Transverse colon (tissue), 4 donors: Measurements from ENCODE around the gene TMEM253. TPM values are rescaled to one million over a fixed set of nuclear protein-coding genes. Genes with fewer than 3 reads are reported as not detected.

Experiments
- DNase-seq: peaks from one replicate; pipeline ENCODE4 v3.0.0-alpha.2; 2019
- H3K27ac ChIP-seq, 4 donors: fragments of 200-600 bp; sonication (generic); 2 replicates each; pipeline ENCODE4 v1.5.1; 2016 to 2018; ENCODE audit warnings: inconsistent platforms in 4 of 4
- H3K27me3 ChIP-seq: fragments of 200-600 bp; sonication (generic); 2 replicates; pipeline ENCODE4 v1.5.1; 2017; ENCODE audit warnings: inconsistent platforms
- H3K36me3 ChIP-seq, 4 donors: fragments of 200-600 bp; sonication (generic); 2 replicates each; pipeline ENCODE4 v1.5.1; 2017 to 2019; ENCODE audit warnings: inconsistent platforms in 4 of 4
- H3K4me1 ChIP-seq, 4 donors: fragments of 200-600 bp; sonication (generic); 2 replicates each; pipeline ENCODE4 v1.5.1; 2017 to 2020; ENCODE audit warnings: inconsistent platforms in 4 of 4
- H3K4me3 ChIP-seq, 4 donors: fragments of 200-600 bp; sonication (generic); 1 replicate in 1 of 4; 2 replicates in 3 of 4; pipeline versions ENCODE4 v1.5.1 to v1.6.1; 2017 to 2019; ENCODE audit warnings: inconsistent platforms in 4 of 4
- H3K9me3 ChIP-seq, 2 donors: fragments of 200-600 bp; sonication (generic); 2 replicates each; pipeline ENCODE4 v1.5.1; 2017 to 2019; ENCODE audit warnings: inconsistent platforms in 2 of 2
- CTCF ChIP-seq, 5 experiments: fragments of 200-600 bp in 3 of 5; fragments of 450-650 bp in 2 of 5; sonication (generic) in 3 of 5; IDR thresholded peaks; 1 replicate in 2 of 5; 2 replicates in 3 of 5; pipeline ENCODE4 v1.5.1; 2016 to 2017; ENCODE audit warnings: antibody characterized with exemption in 5 of 5, inconsistent platforms in 3 of 5, mild to moderate bottlenecking in 2 of 5, moderate library complexity in 1 of 5
- EP300 ChIP-seq: sonication (generic); formaldehyde crosslinking; IDR thresholded peaks from one replicate; pipeline ENCODE4 v1.6.1; 2017; ENCODE audit warnings: antibody characterized with exemption, low read depth
- POLR2A ChIP-seq: fragments of 450-650 bp; IDR thresholded peaks from one replicate; pipeline ENCODE4 v1.6.1; 2016; ENCODE audit warnings: antibody characterized with exemption, mild to moderate bottlenecking, moderate library complexity
- POLR2AphosphoS5 ChIP-seq, 3 donors: sonication (generic); formaldehyde crosslinking; IDR thresholded peaks; one replicate each; pipeline ENCODE4 v1.6.1; 2016; ENCODE audit warnings: antibody characterized with exemption in 3 of 3
- WGBS, 2 donors: methylation state at CpG; one replicate each; pipeline ENCODE4 v1.1.5; 2018; ENCODE audit warnings: low coverage in 1 of 2; 5-methylcytosine and 5-hydroxymethylcytosine counted together
- in situ Hi-C, 4 donors: fragments of 200-750 bp; cut with MboI; loops; one replicate each; pipeline versions ENCODE4 v1.15.0 to v1.15.1; 2017; ENCODE audit warnings: low sequenced_read_pairs in 3 of 4, low pct_ligation_motif_present in 1 of 4, low pct_unique_long_range_greater_than_20kb in 1 of 4
- intact Hi-C: fragments of 100-400 bp; cut with DNase I; formaldehyde crosslinking; loops from one replicate; pipeline ENCODE4 v1.15.1; 2023; ENCODE audit warnings: low total_unique reads
- total RNA-seq, 4 donors: library from RNA; depleted of rRNA; stranded (reverse); fragments of >200 nt; gene quantifications; one replicate each; pipeline ENCODE4 v1.1.0, GENCODE V29; 2016

The TMEM253 gene
- total RNA-seq, 4 donors from 2014 or later = 13.1 to 63.7 (median 41.9) TPM

DNA sequence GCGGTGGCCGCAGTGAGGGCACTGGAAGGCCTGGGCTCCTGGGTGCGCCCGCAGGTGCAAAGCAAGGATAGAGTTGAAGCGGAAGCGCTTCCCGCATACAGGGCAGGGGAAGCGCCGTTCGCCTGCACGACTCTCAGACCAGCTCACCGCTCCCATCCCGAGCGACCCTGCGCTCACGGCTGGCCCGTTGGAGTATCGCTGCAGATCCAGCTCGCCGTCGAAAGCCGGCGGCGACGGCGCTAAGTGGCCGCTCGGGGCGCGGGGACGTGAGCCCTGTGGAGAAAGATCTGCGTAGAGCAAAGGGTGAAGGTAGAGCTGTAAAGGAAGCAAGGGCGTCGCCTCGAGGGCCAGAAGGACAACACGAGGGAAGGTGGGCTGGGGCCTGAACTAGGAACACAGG lies 7.8 kb upstream of the TMEM253 start:
- peak overlapping the region in 1 of 4 donors; percentile 45 for H3K27ac ChIP-seq
- 55 to 81% methylated on average over 4 to 36 of the region's 36 CpGs for WGBS, 2 donors

DNA sequence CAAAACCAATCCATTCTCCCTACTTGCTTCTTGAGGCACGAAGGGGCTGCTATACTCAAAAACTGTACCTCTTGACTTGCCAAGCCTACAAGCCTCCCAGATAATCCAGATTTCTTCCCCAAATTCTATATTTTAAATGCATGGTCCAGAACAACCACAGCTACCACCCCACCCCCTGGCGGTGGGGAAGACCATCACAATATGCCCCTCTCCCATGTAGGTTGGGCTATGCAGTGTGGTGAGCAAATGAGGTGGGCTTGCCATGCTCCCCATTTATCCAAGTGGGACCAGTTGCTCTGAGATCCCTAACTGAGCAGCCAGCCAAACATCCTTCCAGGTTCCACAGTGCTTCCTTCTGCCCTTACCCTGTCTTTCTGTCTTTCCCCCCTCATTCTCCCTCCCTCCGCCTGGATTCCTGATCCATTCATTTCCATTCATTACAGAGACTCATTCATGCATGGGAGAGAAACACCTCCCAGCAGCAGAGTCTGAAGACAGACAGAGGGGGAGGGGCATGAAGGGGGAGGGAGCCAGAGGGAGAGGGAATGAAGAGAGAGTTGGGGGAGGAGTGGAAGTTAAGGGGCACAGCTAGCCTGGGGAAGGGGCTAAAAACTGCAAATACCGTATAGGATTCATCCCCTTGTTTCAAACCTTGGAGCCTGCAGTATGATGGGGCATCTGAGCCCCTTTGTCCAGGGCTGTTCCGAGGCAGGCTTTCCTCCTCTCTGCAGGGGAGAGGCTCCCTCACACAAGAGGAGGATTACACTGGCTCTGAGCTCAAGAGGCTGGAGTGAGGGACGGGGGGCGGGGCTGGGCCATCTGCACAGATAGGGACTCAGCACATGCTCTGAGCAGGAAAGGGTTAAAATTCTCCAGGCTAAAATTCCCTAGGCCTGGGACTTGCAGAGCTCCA lies 6.8 kb upstream of the TMEM253 start:
- Histone ChIP-seq H3K9me3 (no peaks in the 10 kb centered on the region), H3K27me3 (no peaks in the 10 kb centered on the region), H3K4me3 (no peak overlapping the region), H3K36me3 (peaks cover 0 to 16% (median 3%) of the 10 kb centered on the region in 4 donors), H3K4me1 (peaks cover 11 to 53% (median 42%) of the 10 kb centered on the region in 4 donors), H3K27ac (no peak overlapping the region)
- intact Hi-C loops = loop anchor here (2.0 kb wide), 1 partner anchor 25 kb away; no protein-coding TSS in a partner anchor
- 38 to 57% methylated on average over 1 to 7 of the region's 7 CpGs for WGBS, 2 donors
- DNase-seq = no peak
- in situ Hi-C loops = no loop called here
- TF ChIP-seq POLR2AphosphoS5 (IDR thresholded peaks at IDR 0.05) = no peak
- no peak for TF ChIP-seq CTCF (IDR thresholded peaks at IDR 0.05)
- TF ChIP-seq EP300 = no peak
- no peak for TF ChIP-seq POLR2A

More for the DNA sequence above, 7.8 kb upstream of the TMEM253 start:
- peaks cover 11 to 58% (median 45%) of the 10 kb centered on the region in 4 donors for H3K4me1 ChIP-seq
- peaks cover 0 to 16% (median 4%) of the 10 kb centered on the region in 4 donors for H3K36me3 ChIP-seq
- H3K9me3 ChIP-seq = no peaks in the 10 kb centered on the region
- DNase-seq = no peak
- in situ Hi-C loops = no loop called here
- TF ChIP-seq CTCF (IDR thresholded peaks at IDR 0.05) (no peak), POLR2A (no peak), POLR2AphosphoS5 (IDR thresholded peaks at IDR 0.05) (no peak), EP300 (no peak)
- no peaks in the 10 kb centered on the region for H3K27me3 ChIP-seq
- intact Hi-C loops = loop anchor here (2.0 kb wide), 1 partner anchor 24 kb away; no protein-coding TSS in a partner anchor
- no peak overlapping the region for H3K4me3 ChIP-seq

DNA sequence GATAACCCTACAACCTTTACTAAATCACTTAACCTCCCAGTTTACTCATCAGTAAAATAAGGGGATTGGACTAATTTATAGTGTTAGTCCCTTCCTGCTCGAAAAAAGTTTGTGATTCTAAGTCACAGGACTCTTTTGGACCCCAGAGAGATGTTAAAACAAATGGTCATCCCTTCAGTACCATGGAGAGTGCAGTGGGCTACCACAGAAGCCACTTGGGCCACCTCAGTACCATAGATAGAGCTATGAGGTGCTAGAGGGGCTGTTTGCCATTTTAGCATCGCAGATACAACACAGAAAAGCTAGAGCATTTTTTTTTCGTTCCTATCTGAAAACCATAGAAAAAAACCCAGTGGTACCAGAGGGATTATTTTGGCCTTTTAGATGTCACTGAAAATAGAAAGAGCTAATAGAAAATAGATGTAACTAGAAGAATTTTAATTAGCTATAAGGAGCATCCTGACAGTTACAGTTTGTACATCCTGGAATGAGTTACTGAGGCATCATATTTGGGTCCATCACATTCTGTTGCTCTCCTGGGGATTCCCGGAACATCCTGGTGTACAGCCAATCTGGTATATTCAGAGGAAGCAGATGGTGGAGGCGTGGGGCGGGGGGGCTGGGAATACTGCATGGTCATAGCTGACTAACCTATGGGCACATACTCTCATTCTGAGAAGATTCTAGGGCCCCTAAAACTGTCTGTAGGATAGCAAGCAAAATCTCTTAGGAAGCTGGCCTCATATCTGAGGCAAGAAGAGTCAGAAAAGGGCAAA lies 5.2 kb upstream of the TMEM253 start:
- H3K4me1 ChIP-seq = peaks cover 24 to 58% (median 50%) of the 10 kb centered on the region in 4 donors
- no peaks in the 10 kb centered on the region for H3K9me3 ChIP-seq
- TF ChIP-seq EP300 (no peak), CTCF (IDR thresholded peaks at IDR 0.05) (no peak)
- in situ Hi-C loops (no loop called here), intact Hi-C loops (no loop called here)
- 63 to 66% methylated on average over 5 to 6 of the region's 6 CpGs for WGBS, 2 donors
- H3K36me3 ChIP-seq = peaks cover 0 to 14% (median 3%) of the 10 kb centered on the region in 4 donors
- H3K4me3 ChIP-seq = no peak overlapping the region
- peak overlapping the region; percentile 91 to 99 (median 96) for H3K27ac ChIP-seq
- no peaks in the 10 kb centered on the region for H3K27me3 ChIP-seq
- DNase-seq = no peak

GRCh38 chr14:21096438-21096837 lies 4.4 kb upstream of the TMEM253 start:
- Histone ChIP-seq H3K4me1 (peaks cover 26 to 63% (median 55%) of the 10 kb centered on the region in 4 donors), H3K27me3 (no peaks in the 10 kb centered on the region), H3K27ac (peak overlapping the region; percentile 91 to 99 (median 96)), H3K36me3 (peaks cover 0 to 7% (median 3%) of the 10 kb centered on the region in 4 donors), H3K4me3 (no peak overlapping the region), H3K9me3 (no peaks in the 10 kb centered on the region)
- in situ Hi-C loops = no loop called here
- TF ChIP-seq CTCF (IDR thresholded peaks at IDR 0.05) = no peak
- no peak for TF ChIP-seq POLR2A
- no peak for TF ChIP-seq POLR2AphosphoS5 (IDR thresholded peaks at IDR 0.05)
- TF ChIP-seq EP300 = no peak
- 72% methylated on average over 3 of the region's 3 CpGs; no CpG with 5 or more reads in 1 of the 2 donors for WGBS, 2 donors
- intact Hi-C loops = no loop called here
- no peak for DNase-seq
